ENCODE measurements around the gene NRAS. TPM values are rescaled to one million over a fixed set of nuclear protein-coding genes. Genes with fewer than 3 reads are reported as not detected.

Gene NRAS
- polyA plus RNA-seq, 2 donors, result 12.7 to 12.8 TPM

- Histone ChIP-seq H3K27me3 (ENCODE audit: control insufficient read depth in 1 of 2, insufficient read depth in 2 of 2, low read length in 2 of 2) (no peaks in the 10 kb centered on the region), H3K4me1 (ENCODE audit: control insufficient read depth in 2 of 2, insufficient read depth in 2 of 2, low read length in 1 of 2) (no peaks in the 10 kb centered on the region), H3K9me3 (ENCODE audit: control insufficient read depth in 2 of 2, insufficient read depth in 1 of 2, low read depth in 1 of 2, low read length in 1 of 2) (no peaks in the 10 kb centered on the region), H3K27ac (ENCODE audit: low read depth in 2 of 2, low read length in 1 of 2) (no peak overlapping the region), H3K36me3 (ENCODE audit: control insufficient read depth in 2 of 2, insufficient read depth in 2 of 2, low read length in 1 of 2) (peaks cover 0 to 2% of the 10 kb centered on the region in 2 donors), H3K4me3 (ENCODE audit: low read depth in 1 of 2, low read length in 2 of 2) (no peak overlapping the region)
- WGBS, 2 donors, result 98 to 100% methylated on average over 3 of the region's 3 CpGs
Measured at GRCh38 chr1:114710360-114710759, 6.2 kb downstream of the NRAS start.

DNA sequence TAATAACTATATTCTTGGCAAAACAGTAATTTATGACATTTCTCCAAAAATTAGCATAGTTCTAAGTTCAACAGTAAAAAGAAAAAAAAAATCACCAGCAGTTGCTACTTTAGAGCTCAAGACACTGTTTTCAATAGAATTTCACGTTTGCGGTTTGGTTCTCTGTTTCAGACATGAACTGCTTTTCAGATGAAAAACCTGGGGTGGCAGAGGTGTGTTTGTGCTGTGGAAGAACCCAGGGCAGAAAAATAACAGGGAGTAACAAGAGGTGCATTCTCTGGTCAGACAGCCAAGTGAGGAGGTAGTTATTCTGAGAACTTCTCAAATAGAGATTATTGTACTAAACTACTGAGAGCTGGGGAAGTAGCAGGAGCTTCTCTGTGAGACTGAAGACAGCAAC, 9.0 kb downstream of the NRAS start:
- H3K36me3 ChIP-seq (ENCODE audit: control insufficient read depth in 2 of 2, insufficient read depth in 2 of 2, low read length in 1 of 2), result peaks cover 0 to 2% of the 10 kb centered on the region in 2 donors
- no peaks in the 10 kb centered on the region for H3K4me1 ChIP-seq (ENCODE audit: control insufficient read depth in 2 of 2, insufficient read depth in 2 of 2, low read length in 1 of 2)
- H3K27me3 ChIP-seq (ENCODE audit: control insufficient read depth in 1 of 2, insufficient read depth in 2 of 2, low read length in 2 of 2), result no peaks in the 10 kb centered on the region
- H3K27ac ChIP-seq (ENCODE audit: low read depth in 2 of 2, low read length in 1 of 2), result no peak overlapping the region
- H3K9me3 ChIP-seq (ENCODE audit: control insufficient read depth in 2 of 2, insufficient read depth in 1 of 2, low read depth in 1 of 2, low read length in 1 of 2), result no peaks in the 10 kb centered on the region
- WGBS, 2 donors, result 86 to 89% methylated on average over 2 of the region's 2 CpGs
- H3K4me3 ChIP-seq (ENCODE audit: low read depth in 1 of 2, low read length in 2 of 2), result no peak overlapping the region

DNA sequence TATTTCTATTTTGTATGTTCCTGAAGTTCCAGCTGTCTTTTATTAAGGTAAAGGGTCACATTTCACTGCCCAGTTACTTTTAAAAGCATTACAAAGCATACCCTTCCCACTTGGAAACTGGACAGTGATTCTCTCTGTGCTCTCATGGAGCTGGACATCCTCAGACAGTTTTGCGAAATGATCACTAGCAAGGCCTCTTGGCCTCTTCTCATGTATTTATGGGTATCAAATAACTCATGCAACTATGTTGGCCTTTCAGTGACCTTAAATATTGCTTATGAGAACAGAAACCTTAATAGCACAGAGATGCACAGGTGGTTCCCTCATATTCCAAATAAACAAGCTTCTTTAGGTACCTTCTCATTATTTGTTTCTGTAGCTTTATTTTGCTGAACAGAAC, 13.3 kb downstream of the NRAS start:
- 94% methylated on average over 1 of the region's 1 CpG for WGBS, 2 donors
- H3K27ac ChIP-seq (ENCODE audit: low read depth in 2 of 2, low read length in 1 of 2), result no peak overlapping the region
- no peaks in the 10 kb centered on the region for H3K36me3 ChIP-seq (ENCODE audit: control insufficient read depth in 2 of 2, insufficient read depth in 2 of 2, low read length in 1 of 2)
- no peaks in the 10 kb centered on the region for H3K9me3 ChIP-seq (ENCODE audit: control insufficient read depth in 2 of 2, insufficient read depth in 1 of 2, low read depth in 1 of 2, low read length in 1 of 2)
- H3K4me1 ChIP-seq (ENCODE audit: control insufficient read depth in 2 of 2, insufficient read depth in 2 of 2, low read length in 1 of 2), result no peaks in the 10 kb centered on the region
- H3K4me3 ChIP-seq (ENCODE audit: low read depth in 1 of 2, low read length in 2 of 2), result no peak overlapping the region
- H3K27me3 ChIP-seq (ENCODE audit: control insufficient read depth in 1 of 2, insufficient read depth in 2 of 2, low read length in 2 of 2), result no peaks in the 10 kb centered on the region

GRCh38 chr1:114702737-114703136, 13.8 kb downstream of the NRAS start:
- Histone ChIP-seq H3K36me3 (ENCODE audit: control insufficient read depth in 2 of 2, insufficient read depth in 2 of 2, low read length in 1 of 2) (no peaks in the 10 kb centered on the region), H3K27ac (ENCODE audit: low read depth in 2 of 2, low read length in 1 of 2) (no peak overlapping the region), H3K4me1 (ENCODE audit: control insufficient read depth in 2 of 2, insufficient read depth in 2 of 2, low read length in 1 of 2) (no peaks in the 10 kb centered on the region), H3K9me3 (ENCODE audit: control insufficient read depth in 2 of 2, insufficient read depth in 1 of 2, low read depth in 1 of 2, low read length in 1 of 2) (no peaks in the 10 kb centered on the region), H3K27me3 (ENCODE audit: control insufficient read depth in 1 of 2, insufficient read depth in 2 of 2, low read length in 2 of 2) (no peaks in the 10 kb centered on the region), H3K4me3 (ENCODE audit: low read depth in 1 of 2, low read length in 2 of 2) (no peak overlapping the region)
- 84 to 86% methylated on average over 5 of the region's 5 CpGs for WGBS, 2 donors

DNA sequence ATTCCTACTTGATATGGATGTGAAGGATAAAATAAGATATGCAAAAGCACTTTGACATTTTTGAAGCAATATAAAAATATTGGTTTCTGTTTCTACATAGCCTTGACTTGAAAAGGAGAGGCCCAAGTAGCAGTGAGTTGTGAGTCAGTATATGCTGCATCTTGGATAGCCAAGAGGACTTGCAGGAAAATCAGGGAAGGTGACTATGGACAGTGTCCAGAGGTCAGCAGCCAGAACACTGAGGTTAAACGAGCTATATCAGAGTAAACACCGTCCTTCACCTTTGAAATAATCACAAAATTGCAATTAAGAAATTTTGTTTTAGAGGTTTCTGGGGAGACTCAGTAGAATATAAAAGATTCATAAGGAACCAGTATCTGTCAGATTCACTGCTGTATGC, 14.6 kb downstream of the NRAS start:
- Histone ChIP-seq H3K27me3 (ENCODE audit: control insufficient read depth in 1 of 2, insufficient read depth in 2 of 2, low read length in 2 of 2) (no peaks in the 10 kb centered on the region), H3K4me3 (ENCODE audit: low read depth in 1 of 2, low read length in 2 of 2) (no peak overlapping the region), H3K9me3 (ENCODE audit: control insufficient read depth in 2 of 2, insufficient read depth in 1 of 2, low read depth in 1 of 2, low read length in 1 of 2) (no peaks in the 10 kb centered on the region), H3K27ac (ENCODE audit: low read depth in 2 of 2, low read length in 1 of 2) (no peak overlapping the region), H3K36me3 (ENCODE audit: control insufficient read depth in 2 of 2, insufficient read depth in 2 of 2, low read length in 1 of 2) (no peaks in the 10 kb centered on the region), H3K4me1 (ENCODE audit: control insufficient read depth in 2 of 2, insufficient read depth in 2 of 2, low read length in 1 of 2) (no peaks in the 10 kb centered on the region)
- 69 to 72% methylated on average over 2 of the region's 2 CpGs for WGBS, 2 donors

- Histone ChIP-seq H3K27me3 (ENCODE audit: control insufficient read depth in 1 of 2, insufficient read depth in 2 of 2, low read length in 2 of 2) (no peaks in the 10 kb centered on the region), H3K9me3 (ENCODE audit: control insufficient read depth in 2 of 2, insufficient read depth in 1 of 2, low read depth in 1 of 2, low read length in 1 of 2) (no peaks in the 10 kb centered on the region), H3K36me3 (ENCODE audit: control insufficient read depth in 2 of 2, insufficient read depth in 2 of 2, low read length in 1 of 2) (no peaks in the 10 kb centered on the region), H3K27ac (ENCODE audit: low read depth in 2 of 2, low read length in 1 of 2) (no peak overlapping the region), H3K4me3 (ENCODE audit: low read depth in 1 of 2, low read length in 2 of 2) (no peak overlapping the region), H3K4me1 (ENCODE audit: control insufficient read depth in 2 of 2, insufficient read depth in 2 of 2, low read length in 1 of 2) (no peaks in the 10 kb centered on the region)
- 46 to 67% methylated on average over 4 of the region's 4 CpGs for WGBS, 2 donors
Measured at GRCh38 chr1:114700036-114700600, 16.5 kb downstream of the NRAS start.

- no peaks in the 10 kb centered on the region for H3K36me3 ChIP-seq (ENCODE audit: control insufficient read depth in 2 of 2, insufficient read depth in 2 of 2, low read length in 1 of 2)
- H3K27me3 ChIP-seq (ENCODE audit: control insufficient read depth in 1 of 2, insufficient read depth in 2 of 2, low read length in 2 of 2), result no peaks in the 10 kb centered on the region
- no peak overlapping the region for H3K4me3 ChIP-seq (ENCODE audit: low read depth in 1 of 2, low read length in 2 of 2)
- no peaks in the 10 kb centered on the region for H3K9me3 ChIP-seq (ENCODE audit: control insufficient read depth in 2 of 2, insufficient read depth in 1 of 2, low read depth in 1 of 2, low read length in 1 of 2)
- no peaks in the 10 kb centered on the region for H3K4me1 ChIP-seq (ENCODE audit: control insufficient read depth in 2 of 2, insufficient read depth in 2 of 2, low read length in 1 of 2)
- H3K27ac ChIP-seq (ENCODE audit: low read depth in 2 of 2, low read length in 1 of 2), result no peak overlapping the region
Measured at GRCh38 chr1:114696810-114697209, 19.8 kb downstream of the NRAS start.

- Histone ChIP-seq H3K4me1 (ENCODE audit: control insufficient read depth in 2 of 2, insufficient read depth in 2 of 2, low read length in 1 of 2) (no peaks in the 10 kb centered on the region), H3K9me3 (ENCODE audit: control insufficient read depth in 2 of 2, insufficient read depth in 1 of 2, low read depth in 1 of 2, low read length in 1 of 2) (no peaks in the 10 kb centered on the region), H3K27me3 (ENCODE audit: control insufficient read depth in 1 of 2, insufficient read depth in 2 of 2, low read length in 2 of 2) (no peaks in the 10 kb centered on the region), H3K27ac (ENCODE audit: low read depth in 2 of 2, low read length in 1 of 2) (no peak within 1 kb of the TSS), H3K36me3 (ENCODE audit: control insufficient read depth in 2 of 2, insufficient read depth in 2 of 2, low read length in 1 of 2) (no peaks in the 10 kb centered on the region), H3K4me3 (ENCODE audit: low read depth in 1 of 2, low read length in 2 of 2) (no peak within 1 kb of the TSS)
- WGBS, 2 donors, result 57 to 64% methylated on average over 6 of the region's 6 CpGs
Measured at GRCh38 chr1:114695430-114696058, 21.0 kb downstream of the NRAS start, which contains the start of gene AMPD1. Gene AMPD1, minus strand, starts transcription at chr1:114695546. Its CDS starts 75 bp downstream, at chr1:114695471.

DNA sequence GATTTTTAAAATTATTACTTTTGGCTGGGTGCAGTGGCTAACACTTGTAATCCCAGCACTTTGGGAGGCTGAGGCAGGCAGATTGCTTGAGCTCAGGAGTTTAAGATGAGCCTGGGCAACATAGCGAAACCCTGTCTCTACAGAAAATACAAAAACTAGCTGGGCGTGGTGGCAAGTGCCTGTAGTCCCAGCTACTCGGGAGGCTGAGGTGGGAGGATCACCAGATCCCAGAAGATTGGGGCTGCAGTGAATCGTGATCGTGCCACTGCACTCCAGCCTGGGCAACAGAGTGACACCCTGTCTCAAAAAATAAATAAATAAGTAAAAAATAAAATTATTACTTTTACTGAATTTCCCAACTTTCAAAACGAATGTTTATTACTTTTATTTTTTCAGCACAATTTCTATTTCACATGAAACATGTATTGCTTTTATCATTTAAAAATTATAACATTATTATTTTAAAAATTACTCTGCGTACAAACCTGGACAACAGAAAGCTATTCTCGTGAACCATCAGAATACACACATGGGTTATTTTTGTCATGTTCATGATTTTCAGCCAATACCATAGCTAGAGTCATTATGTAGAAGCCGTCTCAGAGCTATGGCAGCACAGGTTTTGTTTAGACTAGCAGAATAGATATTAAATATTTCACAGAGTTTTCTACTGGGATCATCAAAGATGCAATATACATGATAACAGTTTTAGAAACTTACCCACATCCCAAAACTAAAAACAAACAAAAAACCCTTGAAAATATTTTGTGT, 21.8 kb downstream of the NRAS start:
- H3K27ac ChIP-seq (ENCODE audit: low read depth in 2 of 2, low read length in 1 of 2), result no peak overlapping the region
- no peaks in the 10 kb centered on the region for H3K27me3 ChIP-seq (ENCODE audit: control insufficient read depth in 1 of 2, insufficient read depth in 2 of 2, low read length in 2 of 2)
- 80 to 84% methylated on average over 9 of the region's 9 CpGs for WGBS, 2 donors
- no peaks in the 10 kb centered on the region for H3K4me1 ChIP-seq (ENCODE audit: control insufficient read depth in 2 of 2, insufficient read depth in 2 of 2, low read length in 1 of 2)
- no peak overlapping the region for H3K4me3 ChIP-seq (ENCODE audit: low read depth in 1 of 2, low read length in 2 of 2)
- no peaks in the 10 kb centered on the region for H3K9me3 ChIP-seq (ENCODE audit: control insufficient read depth in 2 of 2, insufficient read depth in 1 of 2, low read depth in 1 of 2, low read length in 1 of 2)
- H3K36me3 ChIP-seq (ENCODE audit: control insufficient read depth in 2 of 2, insufficient read depth in 2 of 2, low read length in 1 of 2), result no peaks in the 10 kb centered on the region
